Liver (tissue), 9 donors: Measurements from ENCODE around the gene KIF26B. TPM values are rescaled to one million over a fixed set of nuclear protein-coding genes. Genes with fewer than 3 reads are reported as not detected.

Source experiments
- DNase-seq: peaks from one replicate; pipeline ENCODE4 v3.0.0-alpha.2; 2017; ENCODE audit warnings: low spot score
- H3K27ac ChIP-seq, 2 donors: one replicate each; pipeline ENCODE4 v1.7.0; 2013; ENCODE audit warnings: inconsistent platforms in 2 of 2, low read length in 2 of 2, control low read depth in 1 of 2, low read depth in 1 of 2, mild to moderate bottlenecking in 1 of 2
- H3K27me3 ChIP-seq, 4 donors: one replicate each; pipeline versions ENCODE4 v1.6.1 to v1.7.0; 2013; ENCODE audit warnings: low read length in 3 of 4, inconsistent platforms in 1 of 4, mild to moderate bottlenecking in 1 of 4, moderate library complexity in 1 of 4; ENCODE audit not compliant: control insufficient read depth in 4 of 4, insufficient read depth in 4 of 4
- H3K36me3 ChIP-seq, 4 donors: one replicate each; pipeline versions ENCODE4 v1.6.1 to v1.7.0; 2013; ENCODE audit warnings: low read length in 3 of 4, mild to moderate bottlenecking in 3 of 4, low read depth in 1 of 4, moderate library complexity in 1 of 4; ENCODE audit not compliant: control insufficient read depth in 4 of 4, insufficient read depth in 3 of 4
- H3K4me1 ChIP-seq, 4 donors: one replicate each; pipeline versions ENCODE4 v1.6.1 to v1.7.0; 2013; ENCODE audit warnings: low read length in 3 of 4, mild to moderate bottlenecking in 3 of 4, moderate library complexity in 1 of 4; ENCODE audit not compliant: control insufficient read depth in 4 of 4, insufficient read depth in 4 of 4
- H3K4me3 ChIP-seq, 3 donors: one replicate each; pipeline versions ENCODE4 v1.6.1 to v1.7.0; 2013; ENCODE audit warnings: low read length in 3 of 3, control low read depth in 1 of 3, low read depth in 1 of 3, mild to moderate bottlenecking in 1 of 3
- H3K9ac ChIP-seq, 2 donors: one replicate each; pipeline ENCODE4 v1.7.0; 2013; ENCODE audit warnings: low read length in 2 of 2, mild to moderate bottlenecking in 2 of 2, moderate library complexity in 2 of 2, control low read depth in 1 of 2, low read depth in 1 of 2
- H3K9me3 ChIP-seq, 4 donors: one replicate each; pipeline versions ENCODE4 v1.6.1 to v1.7.0; 2013; ENCODE audit warnings: low read length in 3 of 4; ENCODE audit not compliant: control insufficient read depth in 4 of 4
- EGR1 ChIP-seq, 2 donors: IDR thresholded peaks; 2 replicates each; pipeline ENCODE4 v1.6.1; 2016 to 2018; ENCODE audit warnings: antibody characterized with exemption in 2 of 2, low read depth in 2 of 2
- FOXA1 ChIP-seq: IDR thresholded peaks from 2 replicates; pipeline ENCODE4 v1.6.1; 2016; ENCODE audit warnings: antibody characterized with exemption
- FOXA2 ChIP-seq: IDR thresholded peaks from 2 replicates; pipeline ENCODE4 v1.6.1; 2016; ENCODE audit warnings: antibody characterized with exemption
- HNF4G ChIP-seq: IDR thresholded peaks from 2 replicates; pipeline ENCODE4 v1.6.1; 2016; ENCODE audit warnings: antibody characterized with exemption
- JUND ChIP-seq, 2 donors: IDR thresholded peaks; 2 replicates each; pipeline ENCODE4 v1.6.1; 2016; ENCODE audit warnings: antibody characterized with exemption in 2 of 2
- NR2F2 ChIP-seq: IDR thresholded peaks from 2 replicates; pipeline ENCODE4 v1.6.1; 2016; ENCODE audit warnings: antibody characterized with exemption
- RAD21 ChIP-seq, 2 donors: IDR thresholded peaks; 2 replicates each; pipeline ENCODE4 v1.6.1; 2016; ENCODE audit warnings: antibody characterized with exemption in 2 of 2, mild to moderate bottlenecking in 2 of 2
- RXRA ChIP-seq, 2 donors: IDR thresholded peaks; 2 replicates each; pipeline ENCODE4 v1.6.1; 2017 to 2018; ENCODE audit warnings: antibody characterized with exemption in 2 of 2, mild to moderate bottlenecking in 1 of 2
- SP1 ChIP-seq: IDR thresholded peaks from 2 replicates; pipeline ENCODE4 v1.6.1; 2018; ENCODE audit warnings: antibody characterized with exemption, mild to moderate bottlenecking
- TAF1 ChIP-seq: conservative IDR thresholded peaks from 2 replicates; pipeline ENCODE4 v1.6.1; 2016; ENCODE audit warnings: antibody characterized with exemption, mild to moderate bottlenecking
- YY1 ChIP-seq: IDR thresholded peaks from 2 replicates; pipeline ENCODE4 v1.6.1; 2016; ENCODE audit warnings: antibody characterized with exemption, mild to moderate bottlenecking
- WGBS: extraction: QIAGEN DNeasy Blood & Tissue Kit; methylation state at CpG from one replicate; pipeline ENCODE4 v1.1.7; 2013; 5-methylcytosine and 5-hydroxymethylcytosine counted together
- polyA plus RNA-seq, 2 donors: library from polyadenylated mRNA; stranded (reverse) in 1 of 2; unstranded in 1 of 2; fragments of 200-250 nt in 1 of 2; fragments of >200 nt in 1 of 2; fragmentation: Nextera tagmentation in 1 of 2; extraction: Ambion mirVana in 1 of 2; gene quantifications; one replicate each; pipeline versions ENCODE4 v1.2.1 to v1.2.3, GENCODE V29; 2013 to 2015
- total RNA-seq, 2 donors: library from RNA; depleted of rRNA; stranded (reverse); fragments of >200 nt; gene quantifications; one replicate each; pipeline ENCODE4 v1.2.3, GENCODE V29; 2014
- TF ChIP-seq, protein P1 (sequence below): IDR thresholded peaks from 2 replicates; pipeline ENCODE4 v1.6.1; 2016; ENCODE audit warnings: antibody characterized with exemption
- TF ChIP-seq, protein P2 (sequence below): IDR thresholded peaks from 2 replicates; pipeline ENCODE4 v1.6.1; 2016; ENCODE audit warnings: antibody characterized with exemption
- TF ChIP-seq, protein P3 (sequence below): fragments of 150-350 bp; IDR thresholded peaks from 2 replicates; pipeline ENCODE4 v1.5.1; 2017; ENCODE audit warnings: improper control_type of control experiment, low read depth, low read length; ENCODE audit not compliant: missing input control
- TF ChIP-seq, protein P4 (sequence below): IDR thresholded peaks from 2 replicates; pipeline ENCODE4 v1.6.1; 2016; ENCODE audit warnings: antibody characterized with exemption, mild to moderate bottlenecking
- TF ChIP-seq, protein P5 (sequence below): IDR thresholded peaks from 2 replicates; pipeline ENCODE4 v1.6.1; 2016; ENCODE audit warnings: antibody characterized with exemption
- donor health status: healthy.
- donor health status: healthy.
- donor health status: healthy.
- donor health status: healthy.
- donor health status: healthy.

The KIF26B gene
- total and polyA plus RNA-seq, 4 donors, result 0.10 to 1.7 (median 0.34) TPM

DNA sequence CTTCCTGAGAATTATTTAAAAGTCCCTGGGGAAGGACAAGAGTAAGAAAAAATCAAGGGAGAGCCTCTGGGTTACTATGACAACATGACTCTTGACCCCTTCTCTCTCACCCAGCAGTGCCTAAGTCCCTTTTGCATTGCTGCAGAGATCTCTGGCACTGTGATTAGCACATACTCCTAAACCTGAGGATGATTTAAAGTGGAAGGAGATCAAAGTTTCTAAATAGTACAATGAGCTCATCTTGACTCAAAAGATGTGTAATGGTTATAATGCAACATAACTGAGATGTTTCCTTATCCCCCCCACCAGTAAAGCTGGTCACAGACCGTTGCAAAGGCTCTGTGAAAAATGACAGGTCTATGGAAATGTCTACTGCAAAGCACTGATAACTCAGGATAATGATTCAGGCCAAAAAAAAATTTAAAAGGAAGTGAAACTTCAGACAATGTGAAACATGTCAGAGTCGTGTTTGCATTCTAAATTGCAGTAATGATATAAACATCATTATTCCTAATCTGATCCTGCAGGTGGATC is 519.2 kb downstream of the KIF26B start:
- no peaks in the 10 kb centered on the region for H3K4me1 ChIP-seq
- no peak overlapping the region for H3K4me3 ChIP-seq
- no peak overlapping the region for H3K27ac ChIP-seq
- no peak overlapping the region for H3K9ac ChIP-seq
- no peaks in the 10 kb centered on the region for H3K27me3 ChIP-seq
- TF ChIP-seq EGR1 (IDR thresholded peaks at IDR 0.05; ENCODE audit: low read depth in 2 of 2) (no peak), TAF1 (no peak), RAD21 (IDR thresholded peaks at IDR 0.05) (no peak), YY1 (no peak), FOXA1 (no peak), FOXA2 (no peak), RXRA (IDR thresholded peaks at IDR 0.05) (no peak)
- TF ChIP-seq, protein P1, sequence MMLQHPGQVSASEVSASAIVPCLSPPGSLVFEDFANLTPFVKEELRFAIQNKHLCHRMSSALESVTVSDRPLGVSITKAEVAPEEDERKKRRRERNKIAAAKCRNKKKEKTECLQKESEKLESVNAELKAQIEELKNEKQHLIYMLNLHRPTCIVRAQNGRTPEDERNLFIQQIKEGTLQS, result no peak
- TF ChIP-seq, protein P2, sequence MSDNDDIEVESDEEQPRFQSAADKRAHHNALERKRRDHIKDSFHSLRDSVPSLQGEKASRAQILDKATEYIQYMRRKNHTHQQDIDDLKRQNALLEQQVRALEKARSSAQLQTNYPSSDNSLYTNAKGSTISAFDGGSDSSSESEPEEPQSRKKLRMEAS, result no peak
- DNase-seq, result no peak
- no peaks in the 10 kb centered on the region for H3K9me3 ChIP-seq
- H3K36me3 ChIP-seq, result no peaks in the 10 kb centered on the region
- WGBS, result 60% methylated on average over 2 of the region's 2 CpGs

DNA sequence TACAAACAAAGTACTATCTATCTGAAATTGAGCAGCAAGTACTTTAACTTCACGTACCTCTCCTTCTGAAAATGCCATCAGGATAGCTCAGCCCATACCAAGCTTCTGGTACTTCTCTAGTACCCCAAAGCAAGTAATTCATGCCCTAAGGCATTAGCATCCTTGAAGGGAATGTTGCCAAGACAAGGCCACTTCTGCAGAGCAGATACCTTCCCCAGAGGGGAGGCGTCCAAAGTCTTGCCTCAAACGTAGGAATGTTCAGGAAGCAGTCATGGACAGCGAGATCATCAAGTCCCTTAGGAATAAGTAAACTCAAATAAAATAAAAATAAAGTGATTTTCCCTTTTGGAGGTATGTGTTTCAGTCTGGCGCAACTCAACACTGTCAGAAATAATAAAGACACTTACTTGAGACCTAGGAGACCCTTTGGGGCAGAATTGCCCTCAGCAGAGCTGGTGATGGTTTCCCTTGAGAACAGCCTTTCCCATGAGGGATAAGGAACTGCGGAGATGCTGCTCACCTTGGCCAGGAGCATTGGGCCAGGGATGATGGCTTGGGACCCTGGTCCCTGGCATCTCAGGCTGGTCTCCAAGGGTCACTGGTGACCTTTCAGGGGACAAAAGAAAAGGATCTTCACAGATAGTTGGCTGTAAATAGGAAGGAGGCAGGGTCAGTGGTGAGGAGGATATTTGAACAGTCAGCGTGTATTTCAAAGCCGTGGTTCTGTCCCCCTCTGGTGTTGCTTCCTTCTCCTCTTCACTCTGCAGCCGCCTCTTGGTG is 522.9 kb downstream of the KIF26B start:
- no peaks in the 10 kb centered on the region for H3K27me3 ChIP-seq

More for the DNA sequence above, 522.9 kb downstream of the KIF26B start:
- WGBS, result 88% methylated on average over 9 of the region's 9 CpGs
- no peak for TF ChIP-seq RXRA (IDR thresholded peaks at IDR 0.05)
- TF ChIP-seq, protein P3, sequence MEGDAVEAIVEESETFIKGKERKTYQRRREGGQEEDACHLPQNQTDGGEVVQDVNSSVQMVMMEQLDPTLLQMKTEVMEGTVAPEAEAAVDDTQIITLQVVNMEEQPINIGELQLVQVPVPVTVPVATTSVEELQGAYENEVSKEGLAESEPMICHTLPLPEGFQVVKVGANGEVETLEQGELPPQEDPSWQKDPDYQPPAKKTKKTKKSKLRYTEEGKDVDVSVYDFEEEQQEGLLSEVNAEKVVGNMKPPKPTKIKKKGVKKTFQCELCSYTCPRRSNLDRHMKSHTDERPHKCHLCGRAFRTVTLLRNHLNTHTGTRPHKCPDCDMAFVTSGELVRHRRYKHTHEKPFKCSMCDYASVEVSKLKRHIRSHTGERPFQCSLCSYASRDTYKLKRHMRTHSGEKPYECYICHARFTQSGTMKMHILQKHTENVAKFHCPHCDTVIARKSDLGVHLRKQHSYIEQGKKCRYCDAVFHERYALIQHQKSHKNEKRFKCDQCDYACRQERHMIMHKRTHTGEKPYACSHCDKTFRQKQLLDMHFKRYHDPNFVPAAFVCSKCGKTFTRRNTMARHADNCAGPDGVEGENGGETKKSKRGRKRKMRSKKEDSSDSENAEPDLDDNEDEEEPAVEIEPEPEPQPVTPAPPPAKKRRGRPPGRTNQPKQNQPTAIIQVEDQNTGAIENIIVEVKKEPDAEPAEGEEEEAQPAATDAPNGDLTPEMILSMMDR, result no peak
- no peak for TF ChIP-seq FOXA1
- TF ChIP-seq, protein P1, result no peak
- TF ChIP-seq HNF4G, result no peak
- TF ChIP-seq TAF1, result no peak
- no peak for TF ChIP-seq JUND (IDR thresholded peaks at IDR 0.05)
- TF ChIP-seq, protein P4, sequence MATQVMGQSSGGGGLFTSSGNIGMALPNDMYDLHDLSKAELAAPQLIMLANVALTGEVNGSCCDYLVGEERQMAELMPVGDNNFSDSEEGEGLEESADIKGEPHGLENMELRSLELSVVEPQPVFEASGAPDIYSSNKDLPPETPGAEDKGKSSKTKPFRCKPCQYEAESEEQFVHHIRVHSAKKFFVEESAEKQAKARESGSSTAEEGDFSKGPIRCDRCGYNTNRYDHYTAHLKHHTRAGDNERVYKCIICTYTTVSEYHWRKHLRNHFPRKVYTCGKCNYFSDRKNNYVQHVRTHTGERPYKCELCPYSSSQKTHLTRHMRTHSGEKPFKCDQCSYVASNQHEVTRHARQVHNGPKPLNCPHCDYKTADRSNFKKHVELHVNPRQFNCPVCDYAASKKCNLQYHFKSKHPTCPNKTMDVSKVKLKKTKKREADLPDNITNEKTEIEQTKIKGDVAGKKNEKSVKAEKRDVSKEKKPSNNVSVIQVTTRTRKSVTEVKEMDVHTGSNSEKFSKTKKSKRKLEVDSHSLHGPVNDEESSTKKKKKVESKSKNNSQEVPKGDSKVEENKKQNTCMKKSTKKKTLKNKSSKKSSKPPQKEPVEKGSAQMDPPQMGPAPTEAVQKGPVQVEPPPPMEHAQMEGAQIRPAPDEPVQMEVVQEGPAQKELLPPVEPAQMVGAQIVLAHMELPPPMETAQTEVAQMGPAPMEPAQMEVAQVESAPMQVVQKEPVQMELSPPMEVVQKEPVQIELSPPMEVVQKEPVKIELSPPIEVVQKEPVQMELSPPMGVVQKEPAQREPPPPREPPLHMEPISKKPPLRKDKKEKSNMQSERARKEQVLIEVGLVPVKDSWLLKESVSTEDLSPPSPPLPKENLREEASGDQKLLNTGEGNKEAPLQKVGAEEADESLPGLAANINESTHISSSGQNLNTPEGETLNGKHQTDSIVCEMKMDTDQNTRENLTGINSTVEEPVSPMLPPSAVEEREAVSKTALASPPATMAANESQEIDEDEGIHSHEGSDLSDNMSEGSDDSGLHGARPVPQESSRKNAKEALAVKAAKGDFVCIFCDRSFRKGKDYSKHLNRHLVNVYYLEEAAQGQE, result no peak
- TF ChIP-seq SP1, result no peak
- no peak for TF ChIP-seq NR2F2
- TF ChIP-seq, protein P5, sequence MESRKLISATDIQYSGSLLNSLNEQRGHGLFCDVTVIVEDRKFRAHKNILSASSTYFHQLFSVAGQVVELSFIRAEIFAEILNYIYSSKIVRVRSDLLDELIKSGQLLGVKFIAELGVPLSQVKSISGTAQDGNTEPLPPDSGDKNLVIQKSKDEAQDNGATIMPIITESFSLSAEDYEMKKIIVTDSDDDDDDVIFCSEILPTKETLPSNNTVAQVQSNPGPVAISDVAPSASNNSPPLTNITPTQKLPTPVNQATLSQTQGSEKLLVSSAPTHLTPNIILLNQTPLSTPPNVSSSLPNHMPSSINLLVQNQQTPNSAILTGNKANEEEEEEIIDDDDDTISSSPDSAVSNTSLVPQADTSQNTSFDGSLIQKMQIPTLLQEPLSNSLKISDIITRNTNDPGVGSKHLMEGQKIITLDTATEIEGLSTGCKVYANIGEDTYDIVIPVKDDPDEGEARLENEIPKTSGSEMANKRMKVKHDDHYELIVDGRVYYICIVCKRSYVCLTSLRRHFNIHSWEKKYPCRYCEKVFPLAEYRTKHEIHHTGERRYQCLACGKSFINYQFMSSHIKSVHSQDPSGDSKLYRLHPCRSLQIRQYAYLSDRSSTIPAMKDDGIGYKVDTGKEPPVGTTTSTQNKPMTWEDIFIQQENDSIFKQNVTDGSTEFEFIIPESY, result no peak
- TF ChIP-seq, protein P2, result no peak
- no peak for TF ChIP-seq FOXA2
- Histone ChIP-seq H3K4me3 (no peak overlapping the region), H3K9me3 (no peaks in the 10 kb centered on the region), H3K27ac (no peak overlapping the region), H3K36me3 (no peaks in the 10 kb centered on the region), H3K4me1 (no peaks in the 10 kb centered on the region), H3K9ac (no peak overlapping the region)
- no peak for DNase-seq
